HG02981 (cell line): ENCODE data around the gene A1BG.

ENCODE experiments used
- ATAC-seq: cut with Tn5 transposase; IDR thresholded peaks from one replicate; pipeline ENCODE4 v1.9.1; 2021; ENCODE audit warnings: mild to moderate bottlenecking, moderate library complexity; ENCODE audit not compliant: unreplicated experiment

The A1BG gene

DNA sequence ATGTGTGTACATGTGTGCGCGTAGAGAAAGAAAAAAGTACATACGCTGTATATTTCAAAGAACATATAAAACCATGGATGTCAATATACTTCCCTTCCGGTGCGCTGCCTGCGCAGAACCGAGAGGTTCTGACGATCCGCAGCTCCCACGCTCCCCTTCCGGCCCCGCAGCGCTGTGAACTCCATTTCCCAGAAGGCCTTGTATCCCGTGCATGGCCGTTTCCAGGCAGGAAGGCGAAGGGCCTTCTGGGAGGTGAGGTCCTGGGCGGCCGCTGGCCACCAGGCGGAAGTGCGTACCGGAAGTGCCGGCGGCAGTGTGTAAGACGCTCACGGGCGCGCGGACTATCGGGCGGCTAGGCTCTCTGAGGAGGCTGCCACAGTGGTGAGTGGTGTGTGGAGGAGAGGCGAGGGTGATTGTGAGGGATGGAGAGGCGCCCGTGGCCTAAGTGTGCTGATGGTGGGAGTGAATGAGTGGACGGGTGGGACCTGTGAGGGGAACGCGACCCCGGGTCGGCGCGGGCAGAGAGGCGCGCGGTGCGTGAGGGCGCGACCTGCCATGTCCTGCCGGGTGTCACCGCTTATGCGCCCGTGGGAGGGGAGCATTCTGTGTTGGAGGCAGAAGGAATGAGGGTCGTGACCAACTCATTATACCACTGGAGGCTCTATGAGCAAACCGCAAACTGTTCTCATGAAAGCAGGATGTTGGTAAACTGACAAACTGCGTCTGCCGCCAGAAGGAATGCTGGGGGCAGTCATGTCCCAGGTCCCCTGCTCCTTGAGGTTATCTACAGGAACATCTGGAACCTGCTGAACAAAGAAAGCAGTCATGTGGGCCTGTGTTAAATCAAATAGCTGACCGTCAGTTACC, 48.0 kb downstream of the A1BG start, which contains the start of gene ERVK3-1:
ERVK3-1 (plus strand) TSS at position 313 of the 867 bp plus-strand sequence. CDS start 6,792 bp downstream, outside the sequence.
- ATAC-seq = peak; percentile 96

DNA sequence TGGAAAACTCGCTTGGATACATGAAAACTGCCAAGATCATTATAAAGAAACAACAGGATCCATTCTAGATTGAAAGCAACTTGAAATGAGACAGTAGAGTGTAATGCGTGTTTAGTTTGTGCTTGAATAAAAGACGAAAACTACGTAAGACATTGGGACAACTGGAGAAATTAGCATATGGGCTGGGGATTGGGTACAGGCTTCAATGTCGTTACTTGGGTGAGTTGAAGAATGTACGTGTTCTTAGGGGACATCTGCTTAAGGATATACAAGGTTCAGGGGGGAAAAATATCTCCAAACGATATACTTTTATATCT, 48.6 kb downstream of the A1BG start:
- no peak for ATAC-seq

DNA sequence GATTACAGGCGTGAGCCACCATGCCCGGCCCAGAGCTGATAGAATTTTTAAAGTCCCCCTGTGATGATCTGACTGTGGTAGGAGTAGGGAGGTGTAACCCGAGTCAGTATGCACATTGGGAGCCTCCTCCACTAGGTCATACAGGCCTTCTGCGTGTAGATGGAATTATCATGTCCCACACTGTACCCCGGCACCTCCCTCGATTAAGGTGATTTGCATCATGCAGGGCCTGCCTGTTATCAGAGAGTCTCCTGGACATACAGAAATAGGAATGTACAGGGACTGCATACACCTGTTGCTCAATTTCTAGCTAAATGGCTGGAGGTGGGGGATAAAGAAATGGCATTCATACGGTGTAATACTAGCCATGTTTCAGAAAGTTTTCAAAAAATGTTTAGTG, 49.0 kb downstream of the A1BG start:
- ATAC-seq = no peak

DNA sequence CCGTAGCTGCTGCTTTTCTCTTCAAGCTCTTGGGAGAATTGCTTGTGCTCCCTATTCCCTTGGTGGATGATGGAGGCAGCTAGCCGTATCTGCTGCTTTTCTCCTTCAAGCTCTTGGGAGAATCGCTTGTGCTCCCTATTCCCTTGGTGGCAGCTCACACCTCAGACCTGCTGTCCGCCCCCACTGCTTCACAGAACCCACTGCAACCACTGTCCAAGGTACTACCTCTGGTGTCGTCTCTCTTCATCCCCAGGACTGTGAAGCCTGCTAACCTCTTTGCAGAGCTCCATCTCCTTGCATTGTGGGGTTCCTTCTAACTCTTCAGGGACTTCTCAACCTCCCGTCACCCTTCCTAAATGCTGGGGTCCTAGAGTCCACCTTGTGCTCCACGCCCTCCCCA, 52.7 kb downstream of the A1BG start:
- no peak for ATAC-seq

DNA sequence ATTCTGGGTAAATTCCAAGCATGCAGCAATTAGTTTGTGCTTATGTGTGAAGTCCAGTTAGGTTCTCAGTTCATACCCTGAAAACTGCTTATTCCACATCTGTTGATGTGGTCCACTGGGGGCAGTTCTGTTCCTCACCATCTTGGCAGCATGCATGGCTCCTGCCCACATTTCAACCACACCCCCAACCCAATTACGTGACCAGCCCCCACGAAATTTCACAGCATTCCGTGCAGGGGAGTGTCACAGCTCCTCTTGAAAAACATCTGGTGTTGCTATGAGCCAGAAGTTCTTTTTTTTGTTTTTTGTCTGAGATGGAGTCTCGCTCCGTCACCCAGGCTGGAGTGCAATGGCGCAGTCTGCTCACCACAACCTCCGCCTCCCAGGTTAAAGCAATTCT, 57.2 kb downstream of the A1BG start:
- ATAC-seq = no peak
